GM13977 (cell line): ENCODE data around the gene HMGCR.

Experiments
- DNase-seq: peaks from one replicate; pipeline ENCODE4 v3.0.0; 2012; ENCODE audit warnings: low spot score
- CTCF ChIP-seq: IDR thresholded peaks from 2 replicates; pipeline ENCODE4 v1.5.1; 2012; ENCODE audit warnings: mild to moderate bottlenecking, control low read depth; ENCODE audit not compliant: insufficient read depth; ENCODE audit errors: extremely low read depth, missing control alignments
- in situ Hi-C: fragments of 300-500 bp; cut with MboI; formaldehyde crosslinking; loops from one replicate; pipeline ENCODE4 v1.12.0; 2022; ENCODE audit warnings: low sequenced_read_pairs, low pct_unique_long_range_greater_than_20kb, mixed read lengths, inconsistent platforms; ENCODE audit not compliant: unreplicated experiment

HMGCR gene

GRCh38 chr5:75319638-75320037, 17.4 kb upstream of the HMGCR start:
- no peak for TF ChIP-seq CTCF
- in situ Hi-C loops = no loop called here
- no peak for DNase-seq

GRCh38 chr5:75320371-75320770, 16.6 kb upstream of the HMGCR start:
- in situ Hi-C loops = no loop called here
- TF ChIP-seq CTCF = no peak
- no peak for DNase-seq

GRCh38 chr5:75322066-75322465, 15.0 kb upstream of the HMGCR start:
- no peak for DNase-seq
- in situ Hi-C loops = no loop called here
- TF ChIP-seq CTCF = no peak

GRCh38 chr5:75324791-75325190, 12.2 kb upstream of the HMGCR start:
- TF ChIP-seq CTCF = no peak
- in situ Hi-C loops = loop anchor here (25.0 kb wide), 1 partner anchor 363 kb away; no protein-coding TSS in a partner anchor
- DNase-seq = peak; percentile 26

GRCh38 chr5:75325242-75325641, 11.8 kb upstream of the HMGCR start:
- TF ChIP-seq CTCF = no peak
- no peak for DNase-seq
- in situ Hi-C loops = loop anchor here (25.0 kb wide), 1 partner anchor 362 kb away; no protein-coding TSS in a partner anchor

GRCh38 chr5:75330404-75330803, 6.6 kb upstream of the HMGCR start:
- in situ Hi-C loops = loop anchor here (25.0 kb wide), 1 partner anchor 357 kb away; no protein-coding TSS in a partner anchor
- no peak for DNase-seq
- no peak for TF ChIP-seq CTCF
